ENCODE results near the gene ADCY5.
A peak's percentile ranks its signal among the peaks of the same experiment; 100 is the strongest.
"Not testable (repeated sequence)": the region's sequence is repeated elsewhere in the genome, so short reads cannot be mapped to it uniquely, and the experiment has no call there.

Gene ADCY5

GRCh38 chr3:123448536-123449101, at the start of gene ADCY5:
Gene ADCY5, minus strand, starts transcription at chr3:123449090. Its CDS starts 545 bp downstream, at chr3:123448545.
- no peak for DNase-seq (ENCODE audit: low spot score)

DNA sequence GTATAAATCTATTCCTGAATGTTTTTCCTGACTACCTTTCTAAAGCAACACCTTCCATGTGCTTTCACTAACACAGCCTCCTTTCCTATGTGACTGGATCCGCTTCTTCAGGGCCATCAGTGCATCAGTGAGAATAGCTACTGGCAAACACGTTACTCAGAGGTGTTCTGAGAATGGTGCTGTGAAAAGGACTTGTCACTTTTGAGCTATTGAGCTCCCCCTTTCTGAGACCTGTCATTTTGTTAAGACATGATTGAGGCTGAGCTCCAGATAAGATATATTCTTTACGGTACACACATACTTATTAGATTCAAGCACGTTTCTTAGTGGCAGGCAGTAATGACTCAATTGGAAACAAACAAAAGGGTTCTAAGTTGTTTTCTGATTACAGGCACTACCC, 45.0 kb upstream of the ADCY5 start:
- no peak for DNase-seq (ENCODE audit: low spot score)

GRCh38 chr3:123491966-123492587, 43.2 kb upstream of the ADCY5 start:
- no peak for DNase-seq (ENCODE audit: low spot score)

DNA sequence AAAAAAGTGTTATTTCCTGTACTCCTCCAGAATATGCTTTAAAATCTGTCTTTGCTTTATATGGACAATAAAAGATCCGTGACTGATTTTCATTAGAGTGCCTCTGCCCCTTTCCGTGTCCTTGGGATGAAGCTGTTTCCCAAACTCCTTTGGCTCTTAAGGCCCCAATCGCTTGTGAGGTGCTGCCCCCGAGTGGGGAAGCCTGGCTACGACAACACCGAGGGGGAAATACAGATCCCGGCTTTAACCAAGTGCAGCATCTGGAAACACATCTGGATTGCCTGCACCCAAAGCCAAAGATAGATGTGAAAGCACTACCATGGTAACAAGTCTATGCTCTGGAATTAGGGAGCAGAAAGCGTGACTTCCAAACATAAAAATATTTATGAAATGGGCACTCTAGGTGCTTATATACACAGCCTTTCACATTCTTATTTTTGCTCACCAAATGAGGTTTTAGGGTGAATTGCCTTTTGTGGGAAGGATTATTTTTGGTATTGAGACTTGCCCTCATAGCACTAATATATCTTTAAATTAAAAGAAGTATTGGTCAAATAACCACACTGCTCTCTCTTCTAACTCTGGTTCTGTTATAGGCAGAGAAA, 40.6 kb upstream of the ADCY5 start:
- peak; percentile 58 for DNase-seq (ENCODE audit: low spot score)

DNA sequence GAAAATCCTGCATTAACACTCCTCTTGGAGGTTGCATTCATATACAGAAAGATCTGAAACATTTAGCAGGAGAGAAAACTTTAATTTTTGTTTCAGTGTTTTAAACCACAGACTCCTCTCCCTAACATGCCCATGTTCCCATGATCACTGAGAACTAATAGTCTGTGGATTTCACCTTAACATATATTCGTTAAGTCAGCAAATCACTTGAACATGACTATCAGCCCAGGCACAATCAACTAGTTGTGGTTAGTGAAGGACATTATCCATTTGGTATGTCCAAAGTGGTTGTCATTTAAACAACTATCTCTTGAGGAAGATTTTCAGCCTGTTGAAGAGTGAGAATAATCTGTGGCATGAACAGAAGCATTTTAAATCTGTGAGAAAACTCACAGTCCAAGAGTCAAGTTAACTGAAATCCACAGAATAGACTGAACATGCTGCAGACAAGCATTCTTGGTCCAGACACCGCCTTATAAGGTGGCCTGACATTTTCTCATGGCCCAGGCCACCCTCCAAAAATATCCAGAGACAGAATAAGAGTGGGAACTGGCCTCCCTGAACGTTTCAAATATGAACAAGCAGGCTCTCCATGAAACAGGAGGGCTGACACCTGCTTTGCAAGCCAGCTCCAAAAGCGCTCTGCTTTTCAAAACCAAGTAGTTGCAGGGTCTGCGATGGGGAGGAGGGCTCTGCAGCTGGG, 39.9 kb upstream of the ADCY5 start:
- DNase-seq (ENCODE audit: low spot score): no peak

DNA sequence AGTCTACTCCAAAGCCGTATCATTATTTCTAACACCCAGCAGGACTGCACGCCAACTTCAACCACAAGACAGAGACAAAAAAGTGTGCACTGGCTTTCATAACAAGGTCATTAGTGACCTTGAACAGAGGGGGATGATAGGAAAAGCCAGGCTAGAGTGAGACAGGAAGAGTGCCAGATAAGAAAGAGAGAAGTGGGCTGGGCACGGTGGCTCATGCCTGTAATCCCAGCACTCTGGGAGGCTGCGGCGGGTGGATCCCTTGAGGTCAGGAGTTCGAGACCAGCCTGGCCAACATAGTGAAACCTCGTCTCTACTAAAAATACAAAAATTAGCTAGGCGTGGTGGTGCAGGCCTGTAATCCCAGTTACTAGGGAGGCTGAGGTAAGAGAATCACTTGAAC, 38.2 kb upstream of the ADCY5 start:
- not testable (repeated sequence) for DNase-seq (ENCODE audit: low spot score)

DNA sequence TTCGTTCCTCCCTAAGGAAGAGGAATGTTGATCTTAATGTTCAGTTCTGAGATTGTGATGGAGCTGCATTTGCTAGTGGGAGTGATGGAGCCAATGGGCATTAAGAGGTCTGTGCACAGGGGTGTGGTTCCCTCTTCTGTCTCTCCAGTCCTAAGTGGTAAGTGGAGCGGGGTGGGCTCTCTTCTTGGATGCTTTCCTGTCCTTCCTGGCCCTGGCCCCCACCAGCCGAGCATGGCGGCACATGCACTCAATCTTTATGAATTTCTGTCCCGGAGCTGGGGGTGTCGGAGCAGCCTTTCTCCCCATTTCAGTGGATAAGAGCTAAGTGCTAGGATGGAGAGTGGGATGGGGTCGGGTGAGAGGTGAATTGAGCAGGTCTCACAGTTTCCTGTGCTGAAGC, 37.6 kb upstream of the ADCY5 start:
- no peak for DNase-seq (ENCODE audit: low spot score)

- no peak for DNase-seq (ENCODE audit: low spot score)
These were observed 36.7 kb upstream of the ADCY5 start for GRCh38 chr3:123485551-123485950.

DNA sequence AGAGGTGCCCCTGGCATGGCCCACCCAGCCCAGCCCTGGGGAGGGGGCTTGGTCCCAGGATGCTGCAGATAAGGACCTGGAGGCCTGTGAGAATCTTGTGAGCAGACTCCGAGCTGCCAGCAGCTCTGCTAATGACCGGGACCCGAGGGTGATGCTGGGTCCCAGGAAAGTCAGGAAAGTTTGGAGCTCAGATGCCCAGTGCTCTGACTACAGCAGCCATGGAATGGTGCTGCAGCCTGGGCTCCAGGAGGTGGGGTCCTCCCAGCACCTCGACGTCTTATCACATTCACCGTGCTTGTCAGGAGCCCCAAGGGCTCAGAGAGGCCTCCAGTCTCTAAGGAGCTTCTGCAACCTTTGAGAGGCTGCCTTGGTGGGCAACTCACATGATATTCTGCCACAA, 34.3 kb upstream of the ADCY5 start:
- DNase-seq (ENCODE audit: low spot score): no peak

DNA sequence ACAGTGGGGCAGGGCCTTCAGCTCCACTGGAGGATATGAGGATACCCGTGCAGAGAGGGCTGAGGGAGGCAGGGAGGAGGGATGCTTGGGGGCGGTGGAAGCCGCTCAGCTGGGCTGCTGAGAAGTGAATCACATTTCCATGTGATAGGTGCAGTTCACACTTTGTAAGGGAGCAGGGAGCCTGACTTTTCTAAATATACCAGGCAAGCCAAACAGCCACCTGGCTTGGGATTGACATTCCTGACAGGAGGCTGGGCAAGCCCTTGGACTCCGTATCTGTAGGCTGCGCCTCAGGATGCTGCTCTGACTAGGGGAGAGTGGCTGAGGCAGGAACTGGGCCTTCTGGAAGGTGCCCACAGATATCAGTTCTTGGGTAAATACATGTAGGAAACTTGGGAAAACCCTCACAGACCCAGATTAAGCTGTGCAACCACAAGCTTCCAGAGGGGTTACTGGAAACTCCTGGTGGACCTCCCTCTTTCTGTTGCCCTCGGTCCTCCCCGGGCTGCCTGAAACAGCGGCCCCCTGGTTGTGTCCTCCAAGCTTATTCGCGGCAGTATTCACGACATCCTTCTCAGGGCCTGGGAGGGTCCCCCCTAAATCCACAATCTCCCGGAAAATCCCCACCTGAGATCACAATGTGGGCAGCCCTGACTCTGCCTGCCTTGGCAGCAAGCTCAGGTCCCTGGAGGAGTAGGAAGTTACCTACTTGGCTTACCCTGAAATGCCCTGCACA, 33.0 kb upstream of the ADCY5 start:
- DNase-seq (ENCODE audit: low spot score): no peak

GRCh38 chr3:123481071-123481470, 32.2 kb upstream of the ADCY5 start:
- DNase-seq (ENCODE audit: low spot score): no peak

DNA sequence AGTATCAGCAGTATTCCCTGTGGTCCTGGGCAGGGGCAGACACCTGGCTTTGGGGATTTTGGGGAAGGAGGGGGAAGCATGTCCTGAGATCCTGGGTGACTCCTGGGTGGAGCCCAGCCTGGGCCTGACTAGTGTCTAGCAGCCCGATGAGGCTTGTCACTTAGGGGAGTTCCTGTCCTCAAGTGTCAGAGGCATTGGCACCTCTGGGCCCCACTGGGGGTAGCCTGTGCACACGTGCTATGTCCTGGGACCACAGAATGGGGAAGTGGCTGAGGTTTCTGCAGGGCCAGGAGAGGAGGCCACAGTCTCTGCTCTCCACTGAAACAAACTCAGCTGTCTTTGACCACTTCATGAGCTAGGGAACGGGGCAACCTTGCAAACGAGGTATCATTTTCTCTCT, 31.5 kb upstream of the ADCY5 start:
- DNase-seq (ENCODE audit: low spot score): no peak

- no peak for DNase-seq (ENCODE audit: low spot score)
These were observed 31.0 kb upstream of the ADCY5 start for GRCh38 chr3:123479891-123480290.

- no peak for DNase-seq (ENCODE audit: low spot score)
These were observed 29.4 kb upstream of the ADCY5 start for GRCh38 chr3:123478314-123478713.

- DNase-seq (ENCODE audit: low spot score): no peak
These were observed 28.3 kb upstream of the ADCY5 start for GRCh38 chr3:123476967-123477750.

- DNase-seq (ENCODE audit: low spot score): no peak
These were observed 26.9 kb upstream of the ADCY5 start for GRCh38 chr3:123475786-123476185.

- no peak for DNase-seq (ENCODE audit: low spot score)
These were observed 22.2 kb upstream of the ADCY5 start for GRCh38 chr3:123471106-123471505.

DNA sequence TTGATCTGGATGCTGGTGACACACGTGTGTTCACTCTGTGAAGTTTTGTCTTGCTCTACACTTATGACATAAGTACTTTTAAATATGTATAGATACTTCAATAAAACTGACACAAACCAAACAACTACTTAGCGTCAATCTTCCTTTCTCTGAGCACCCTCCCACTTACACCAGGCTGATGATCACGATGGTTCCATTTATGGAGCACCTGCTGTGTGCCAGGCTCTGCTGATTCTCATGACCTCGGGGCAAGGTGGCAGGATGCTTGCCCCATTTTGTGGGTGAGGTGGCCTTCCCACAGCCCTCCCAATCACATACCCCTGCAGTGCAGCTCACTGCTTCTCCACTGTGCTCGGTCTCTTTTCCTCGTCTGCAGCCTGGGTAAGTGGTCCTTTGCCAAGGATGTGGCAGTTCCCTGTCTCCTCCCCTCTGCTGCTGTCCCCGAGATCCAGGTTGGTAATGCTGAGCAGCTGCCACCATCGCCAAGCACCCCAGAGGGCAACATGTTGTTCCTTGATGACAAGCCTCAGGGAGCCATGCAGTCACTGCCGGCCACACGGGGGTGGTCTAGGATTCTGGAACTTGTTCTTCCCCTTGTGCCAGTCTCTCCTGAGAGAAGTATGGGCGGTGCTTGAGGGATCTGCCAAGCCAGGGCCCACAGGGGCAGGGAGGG, 20.6 kb upstream of the ADCY5 start:
- no peak for DNase-seq (ENCODE audit: low spot score)

- no peak for DNase-seq (ENCODE audit: low spot score)
These were observed 18.2 kb upstream of the ADCY5 start for GRCh38 chr3:123467046-123467445.

DNA sequence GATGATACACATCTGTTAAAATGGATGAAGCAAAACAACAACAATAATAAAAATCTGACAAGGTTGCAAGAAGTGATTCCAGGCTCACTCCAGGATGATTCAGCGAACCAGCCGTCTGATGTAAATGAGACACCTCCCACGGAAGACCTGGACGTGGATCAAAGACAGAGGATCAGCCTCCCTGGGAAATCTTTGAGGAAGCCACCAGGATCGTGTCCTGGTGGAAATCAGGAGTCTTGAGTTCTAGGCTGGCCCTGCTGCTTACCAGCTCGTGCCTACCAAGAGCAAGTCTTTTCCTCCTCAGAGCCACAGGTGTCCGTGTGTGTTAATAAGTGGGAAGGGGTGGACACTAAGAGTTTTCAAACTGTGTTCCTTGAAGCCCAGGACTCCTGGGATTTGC, 15.3 kb upstream of the ADCY5 start:
- DNase-seq (ENCODE audit: low spot score): no peak

DNA sequence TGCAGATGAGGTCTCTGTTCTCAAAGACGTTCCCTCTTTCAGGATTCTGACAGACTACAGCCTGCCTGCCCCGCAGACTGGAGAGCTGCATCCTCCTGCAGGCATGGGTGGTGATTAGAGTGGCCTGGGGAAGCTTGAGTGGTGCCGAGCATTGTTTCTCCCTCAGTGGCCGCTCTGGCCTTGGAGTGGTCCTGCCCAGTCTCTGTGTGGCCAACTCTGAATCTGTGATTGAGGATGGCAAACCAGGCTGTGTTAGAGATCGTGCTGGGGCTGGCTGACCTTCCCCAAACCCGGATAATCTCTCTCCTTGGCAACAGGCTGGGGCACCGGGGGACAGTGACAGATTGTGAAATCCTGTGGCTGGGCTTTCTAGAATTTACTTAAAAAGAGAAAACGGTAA, 11.0 kb upstream of the ADCY5 start:
- no peak for DNase-seq (ENCODE audit: low spot score)
